Thyroid gland (tissue), 4 donors: ENCODE measurements around the gene ZNF70.

Experiments
- CTCF ChIP-seq, 6 experiments: fragments of 200-600 bp in 3 of 6; fragments of 450-650 bp in 3 of 6; sonication (generic) in 3 of 6; IDR thresholded peaks; one replicate each; pipeline ENCODE4 v1.5.1; 2016 to 2019; ENCODE audit warnings: antibody characterized with exemption in 6 of 6, mild to moderate bottlenecking in 2 of 6, inconsistent platforms in 1 of 6, moderate library complexity in 1 of 6
- POLR2A ChIP-seq, 2 donors: fragments of 450-650 bp; IDR thresholded peaks; one replicate each; pipeline ENCODE4 v1.6.1; 2017; ENCODE audit warnings: antibody characterized with exemption in 2 of 2, mild to moderate bottlenecking in 2 of 2, moderate library complexity in 1 of 2

- TF ChIP-seq CTCF (IDR thresholded peaks at IDR 0.05) (no peak), POLR2A (IDR thresholded peaks at IDR 0.05) (no peak)
Measured at GRCh38 chr22:23779083-23779482, 28.2 kb upstream of the ZNF70 start.
